GM23338 (cell line): ENCODE data around the gene SORBS1. TPM values are rescaled to one million over a fixed set of nuclear protein-coding genes. Genes with fewer than 3 reads are reported as not detected.

Source experiments
- CREB1 ChIP-seq: fragments of 250-450 bp; sonication (Bioruptor Pico); IDR thresholded peaks from 2 replicates; pipeline ENCODE4 v1.5.0; 2020; ENCODE audit warnings: low read depth, mild to moderate bottlenecking, moderate library complexity
- CTCF ChIP-seq, 2 experiments: fragments of 200-600 bp in 1 of 2; sonication (generic) in 1 of 2; conservative IDR thresholded peaks; 2 replicates each; pipeline versions ENCODE4 v1.5.1 to v1.6.1; 2016 to 2017; ENCODE audit warnings: antibody characterized with exemption in 2 of 2, low read depth in 2 of 2, mild to moderate bottlenecking in 2 of 2, moderate library complexity in 1 of 2
- ETS1 ChIP-seq: IDR thresholded peaks from 2 replicates; pipeline ENCODE4 v1.6.1; 2016; ENCODE audit warnings: antibody characterized with exemption
- EZH2phosphoT487 ChIP-seq: fragments of 200-600 bp; sonication (generic); IDR thresholded peaks from one replicate; pipeline ENCODE4 v1.8.1; 2018; ENCODE audit warnings: antibody characterized with exemption; ENCODE audit not compliant: unreplicated experiment
- JUNB ChIP-seq: IDR thresholded peaks from one replicate; pipeline ENCODE4 v1.6.1; 2016; ENCODE audit warnings: antibody characterized with exemption; ENCODE audit not compliant: unreplicated experiment
- NANOG ChIP-seq: IDR thresholded peaks from 2 replicates; pipeline ENCODE4 v1.6.1; 2016; ENCODE audit warnings: antibody characterized with exemption, borderline replicate concordance
- POLR2AphosphoS5 ChIP-seq: IDR thresholded peaks from 2 replicates; pipeline ENCODE4 v1.6.1; 2016; ENCODE audit warnings: antibody characterized with exemption, low read depth
- REST ChIP-seq: IDR thresholded peaks from one replicate; pipeline ENCODE4 v1.6.1; 2018; ENCODE audit warnings: antibody characterized with exemption; ENCODE audit not compliant: unreplicated experiment
- STAT1 ChIP-seq: IDR thresholded peaks from one replicate; pipeline ENCODE4 v1.6.1; 2016; ENCODE audit warnings: antibody characterized with exemption; ENCODE audit not compliant: unreplicated experiment
- ZNF114 ChIP-seq: fragments of 250-450 bp; sonication (Bioruptor Pico); IDR thresholded peaks from 2 replicates; pipeline ENCODE4 v1.5.0; 2020; ENCODE audit warnings: mild to moderate bottlenecking, moderate library complexity
- ZNF331 ChIP-seq: fragments of 250-450 bp; sonication (Bioruptor Pico); IDR thresholded peaks from 2 replicates; pipeline ENCODE4 v1.5.0; 2020; ENCODE audit warnings: low read depth, mild to moderate bottlenecking, moderate library complexity
- ZNF462 ChIP-seq: fragments of 250-450 bp; sonication (Bioruptor Pico); IDR thresholded peaks from 2 replicates; pipeline ENCODE4 v1.5.0; 2020; ENCODE audit warnings: mild to moderate bottlenecking, moderate library complexity
- polyA plus RNA-seq: library from polyadenylated mRNA; unstranded; fragments of >200 nt; fragmentation: Nextera tagmentation; extraction: Ambion mirVana; gene quantifications from 2 replicates; pipeline ENCODE4 v1.2.1, GENCODE V29; 2016
- total RNA-seq: library from RNA; depleted of rRNA; stranded (reverse); fragments of >200 nt; shearing (Covaris generic); gene quantifications from 2 replicates; pipeline ENCODE4 v1.2.3, GENCODE V29; 2014

The SORBS1 gene
- total and polyA plus RNA-seq, 2 experiments from 2014 or later, result 47.7 to 51.5 TPM

GRCh38 chr10:95475003-95475383 lies 86.2 kb downstream of the SORBS1 start (continued):
- TF ChIP-seq ZNF462 (CRISPR knock-in tag) (no peak), STAT1 (no peak), NANOG (no peak), CTCF (conservative IDR thresholded peaks at IDR 0.05; ENCODE audit: low read depth in 2 of 2) (no peak), REST (no peak), CREB1 (no peak), EZH2phosphoT487 (no peak), JUNB (no peak), ZNF114 (CRISPR knock-in tag) (no peak), ZNF331 (CRISPR knock-in tag) (no peak), POLR2AphosphoS5 (no peak), ETS1 (no peak)
